ENCODE data around the gene SPTBN1. TPM values are rescaled to one million over a fixed set of nuclear protein-coding genes. Genes with fewer than 3 reads are reported as not detected.

Gene SPTBN1
- total RNA-seq, 4 donors from 2014 or later: 65.0 to 217 (median 85.3) TPM

DNA sequence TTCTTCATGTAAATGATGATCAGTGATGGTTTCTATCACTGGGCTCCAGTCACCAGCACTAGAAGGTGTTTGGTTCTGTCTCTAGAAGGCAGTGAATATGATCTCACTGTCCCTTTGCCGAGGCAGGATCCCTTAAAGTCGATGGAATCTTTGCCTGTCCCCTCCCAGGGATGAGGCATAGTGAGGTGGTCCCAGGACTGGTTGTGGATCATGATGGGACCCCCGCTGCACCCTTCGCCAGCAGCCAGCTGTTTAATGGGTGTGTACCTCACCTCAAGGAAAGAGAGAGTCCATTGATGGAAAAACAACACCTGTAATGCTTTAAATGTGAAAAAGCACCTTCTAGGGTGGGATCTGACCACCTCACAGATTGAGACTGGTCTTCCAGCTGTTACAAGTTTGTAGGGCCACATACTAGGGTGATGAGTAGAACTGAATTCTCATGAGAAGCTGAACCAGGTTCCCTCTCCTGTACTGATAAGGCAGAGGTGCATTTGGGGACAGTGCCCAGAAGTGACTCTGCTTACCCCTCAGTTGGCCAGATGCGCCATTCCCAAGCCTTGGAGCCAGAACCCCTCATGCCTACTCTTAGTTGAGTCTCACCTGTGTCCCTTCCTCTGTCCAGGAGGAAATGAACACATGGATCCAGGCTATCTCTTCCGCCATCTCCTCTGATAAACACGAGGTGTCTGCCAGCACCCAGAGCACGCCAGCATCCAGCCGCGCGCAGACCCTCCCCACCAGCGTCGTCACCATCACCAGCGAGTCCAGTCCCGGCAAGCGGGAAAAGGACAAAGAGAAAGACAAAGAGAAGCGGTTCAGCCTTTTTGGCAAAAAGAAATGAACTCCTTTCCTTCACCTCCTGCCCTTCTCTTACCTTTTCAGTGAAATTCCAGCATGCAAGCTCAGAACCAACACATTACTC is 211.9 kb downstream of the SPTBN1 start:
- 95% methylated on average over 10 to 12 of the region's 17 CpGs for WGBS, 2 donors
- peaks cover 0 to 64% (median 7%) of the 10 kb centered on the region in 3 donors for H3K36me3 ChIP-seq
- no peak overlapping the region for H3K4me3 ChIP-seq
- intact Hi-C loops (cut with DNase I): no loop called here
- peaks cover 37 to 82% (median 57%) of the 10 kb centered on the region in 3 donors for H3K4me1 ChIP-seq
- TF ChIP-seq, protein P1, sequence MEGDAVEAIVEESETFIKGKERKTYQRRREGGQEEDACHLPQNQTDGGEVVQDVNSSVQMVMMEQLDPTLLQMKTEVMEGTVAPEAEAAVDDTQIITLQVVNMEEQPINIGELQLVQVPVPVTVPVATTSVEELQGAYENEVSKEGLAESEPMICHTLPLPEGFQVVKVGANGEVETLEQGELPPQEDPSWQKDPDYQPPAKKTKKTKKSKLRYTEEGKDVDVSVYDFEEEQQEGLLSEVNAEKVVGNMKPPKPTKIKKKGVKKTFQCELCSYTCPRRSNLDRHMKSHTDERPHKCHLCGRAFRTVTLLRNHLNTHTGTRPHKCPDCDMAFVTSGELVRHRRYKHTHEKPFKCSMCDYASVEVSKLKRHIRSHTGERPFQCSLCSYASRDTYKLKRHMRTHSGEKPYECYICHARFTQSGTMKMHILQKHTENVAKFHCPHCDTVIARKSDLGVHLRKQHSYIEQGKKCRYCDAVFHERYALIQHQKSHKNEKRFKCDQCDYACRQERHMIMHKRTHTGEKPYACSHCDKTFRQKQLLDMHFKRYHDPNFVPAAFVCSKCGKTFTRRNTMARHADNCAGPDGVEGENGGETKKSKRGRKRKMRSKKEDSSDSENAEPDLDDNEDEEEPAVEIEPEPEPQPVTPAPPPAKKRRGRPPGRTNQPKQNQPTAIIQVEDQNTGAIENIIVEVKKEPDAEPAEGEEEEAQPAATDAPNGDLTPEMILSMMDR (IDR thresholded peaks at IDR 0.05): no peak
- TF ChIP-seq POLR2A (IDR thresholded peaks at IDR 0.05): no peak
- no peaks in the 10 kb centered on the region for H3K9me3 ChIP-seq
- H3K27ac ChIP-seq: peak overlapping the region; percentile 72 to 96 (median 86)
- H3K27me3 ChIP-seq: no peaks in the 10 kb centered on the region
- DNase-seq: no peak

DNA sequence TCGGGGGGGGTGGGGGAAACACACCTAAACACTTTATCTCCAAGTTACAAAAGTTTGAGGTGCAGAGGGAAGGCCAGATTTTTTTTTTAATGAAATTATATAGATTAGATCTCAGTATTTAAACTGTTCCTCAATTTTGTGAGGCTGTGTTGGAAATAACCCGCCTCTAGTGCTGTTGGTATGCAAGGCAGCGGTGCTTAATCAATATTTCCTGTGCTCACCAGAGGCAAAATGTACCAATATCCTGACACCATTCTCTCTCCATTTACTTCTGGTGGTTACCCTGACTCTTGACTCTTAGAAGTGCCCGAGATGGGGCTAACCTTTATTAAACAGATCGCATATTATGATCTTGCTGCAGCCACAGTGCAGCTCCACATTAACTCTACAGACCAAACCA is 212.6 kb downstream of the SPTBN1 start:
- WGBS, 2 donors: 90 to 92% methylated on average over 5 of the region's 5 CpGs
- Histone ChIP-seq H3K36me3 (peaks cover 0 to 57% (median 3%) of the 10 kb centered on the region in 3 donors), H3K27me3 (no peaks in the 10 kb centered on the region), H3K27ac (peak overlapping the region in 2 of 4 donors; percentile 94 to 96), H3K4me3 (no peak overlapping the region), H3K9me3 (no peaks in the 10 kb centered on the region), H3K4me1 (peaks cover 44 to 90% (median 63%) of the 10 kb centered on the region in 3 donors)
- intact Hi-C loops (cut with DNase I): no loop called here
- DNase-seq: no peak
- TF ChIP-seq, protein P1 (IDR thresholded peaks at IDR 0.05): no peak
- no peak for TF ChIP-seq POLR2A (IDR thresholded peaks at IDR 0.05)

DNA sequence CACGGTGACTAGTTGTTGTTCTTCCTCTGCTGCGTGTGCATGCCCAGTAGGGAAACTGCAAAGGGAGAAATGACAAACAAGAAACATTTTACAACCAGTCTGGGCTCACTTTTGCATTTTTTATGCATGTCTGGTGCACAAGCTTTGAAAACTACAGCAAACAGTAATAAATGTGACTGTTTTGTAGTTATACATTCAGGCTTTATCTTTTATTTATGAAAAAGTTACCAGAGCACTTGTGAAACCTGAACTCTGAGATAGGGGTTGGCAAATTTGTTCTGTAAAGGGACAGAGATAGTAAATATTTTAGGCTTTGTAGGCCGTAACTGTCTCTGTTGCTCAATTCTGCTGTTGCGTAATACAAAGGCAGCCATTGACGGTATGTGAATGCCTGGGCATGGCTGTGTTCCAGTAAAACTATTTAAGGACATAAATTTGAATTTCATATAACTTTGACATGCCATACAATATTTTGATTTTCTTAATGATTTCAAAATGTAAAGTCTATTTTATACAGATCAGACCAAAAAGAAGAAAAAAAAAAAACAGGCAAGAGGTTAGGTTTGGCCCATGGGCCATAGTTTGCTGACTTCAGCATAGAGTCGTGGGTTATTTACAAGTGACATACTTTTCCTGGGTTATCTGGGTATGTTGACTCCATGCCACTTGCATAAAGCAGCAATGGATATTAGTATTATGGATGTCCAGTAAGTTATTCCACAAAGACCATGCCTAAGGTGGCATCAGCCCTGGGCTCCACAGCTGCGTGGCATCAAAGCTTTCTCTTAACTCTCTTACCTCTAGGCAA is 213.8 kb downstream of the SPTBN1 start:
- intact Hi-C loops (cut with DNase I): no loop called here
- H3K4me1 ChIP-seq: peaks cover 49 to 100% (median 73%) of the 10 kb centered on the region in 3 donors

DNA sequence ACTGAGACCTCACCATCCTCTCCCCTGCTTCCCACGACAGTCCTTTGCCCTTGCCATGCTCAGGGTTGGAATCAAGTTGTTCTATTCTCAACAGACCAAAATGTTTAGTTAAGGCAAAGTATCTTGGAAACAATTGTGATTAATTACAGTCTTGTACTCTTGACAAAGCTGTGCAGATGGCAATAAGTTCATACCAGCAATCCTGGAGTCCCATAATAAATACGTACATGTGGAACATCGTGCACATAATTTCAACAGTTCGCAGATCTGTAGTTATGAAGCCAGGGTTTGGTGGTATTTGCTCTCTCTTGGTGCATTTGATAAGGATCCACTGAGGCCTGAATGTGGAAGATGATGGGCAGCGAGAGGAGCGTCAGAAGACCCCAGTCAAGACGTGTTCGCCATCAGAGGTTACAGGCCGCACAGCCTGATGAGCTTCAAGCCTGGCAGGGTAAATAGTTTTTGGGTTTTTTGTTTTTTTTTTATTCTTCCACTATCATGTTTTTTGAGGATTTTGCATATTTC is 214.4 kb downstream of the SPTBN1 start:
- whole genome bisulfite sequencing, 2 donors: 82 to 94% methylated on average over 9 of the region's 9 CpGs
- peak overlapping the region; percentile 6 to 96 (median 88) for H3K27ac ChIP-seq
- no peak for TF ChIP-seq POLR2A (IDR thresholded peaks at IDR 0.05)
- DNase-seq: no peak
- H3K27me3 ChIP-seq: no peaks in the 10 kb centered on the region
- H3K36me3 ChIP-seq: peaks cover 0 to 40% (median 3%) of the 10 kb centered on the region in 3 donors
- H3K4me3 ChIP-seq: no peak overlapping the region
- intact Hi-C loops (cut with DNase I): no loop called here
- H3K9me3 ChIP-seq: no peaks in the 10 kb centered on the region
- peaks cover 49 to 100% (median 66%) of the 10 kb centered on the region in 3 donors for H3K4me1 ChIP-seq

More for the DNA sequence above, 213.8 kb downstream of the SPTBN1 start:
- WGBS, 2 donors: 37 to 41% methylated on average over 7 of the region's 7 CpGs
- no peaks in the 10 kb centered on the region for H3K27me3 ChIP-seq
- H3K27ac ChIP-seq: peak overlapping the region; percentile 47 to 96 (median 88)
- no peak for TF ChIP-seq POLR2A (IDR thresholded peaks at IDR 0.05)
- TF ChIP-seq, protein P1 (IDR thresholded peaks at IDR 0.05): no peak
- no peak overlapping the region for H3K4me3 ChIP-seq
- no peak for DNase-seq
- no peaks in the 10 kb centered on the region for H3K9me3 ChIP-seq
- H3K36me3 ChIP-seq: peaks cover 0 to 45% (median 3%) of the 10 kb centered on the region in 3 donors

DNA sequence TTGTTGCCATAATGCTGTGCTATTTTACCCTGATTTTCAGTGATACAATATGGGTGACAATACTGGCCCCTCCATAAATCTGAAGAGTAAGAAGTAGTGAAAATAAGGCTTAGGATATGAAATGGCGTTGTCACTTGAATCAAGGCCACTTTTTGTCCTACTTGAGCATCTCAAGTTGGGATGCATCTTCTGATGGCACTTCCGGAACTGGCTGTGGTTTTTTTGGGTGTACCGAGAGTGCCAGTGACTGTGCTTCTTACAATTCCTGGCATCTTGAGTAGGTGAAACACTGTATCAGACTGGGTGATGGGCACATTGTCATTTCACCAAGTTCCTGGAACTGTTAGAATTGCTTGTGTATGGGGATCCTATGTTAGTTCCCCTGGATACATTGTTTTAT is 214.9 kb downstream of the SPTBN1 start:
- no peaks in the 10 kb centered on the region for H3K9me3 ChIP-seq
- intact Hi-C loops (cut with DNase I): no loop called here
- TF ChIP-seq POLR2A (IDR thresholded peaks at IDR 0.05): no peak
- TF ChIP-seq, protein P1 (IDR thresholded peaks at IDR 0.05): no peak
- H3K4me3 ChIP-seq: no peak overlapping the region
- WGBS, 2 donors: 93 to 94% methylated on average over 3 of the region's 3 CpGs
- no peak for DNase-seq
- H3K4me1 ChIP-seq: peaks cover 45 to 100% (median 64%) of the 10 kb centered on the region in 3 donors
- peaks cover 0 to 40% (median 3%) of the 10 kb centered on the region in 3 donors for H3K36me3 ChIP-seq
- peak overlapping the region in 3 of 4 donors; percentile 82 to 96 (median 94) for H3K27ac ChIP-seq
- no peaks in the 10 kb centered on the region for H3K27me3 ChIP-seq
